HepG2 (cell line): ENCODE data around the gene MCMBP. TPM values are rescaled to one million over a fixed set of nuclear protein-coding genes. Genes with fewer than 3 reads are reported as not detected.
A peak's percentile ranks its signal among the peaks of the same experiment; 100 is the strongest.

Source experiments
- ATAC-seq: fragments of 200-7000 bp; cut with Tn5 transposase; 3 replicates; pipeline ENCODE4 v1.9.1; 2020; ENCODE audit warnings: mild to moderate bottlenecking, moderate library complexity
- BruUV-seq: library from RNA; stranded (reverse); fragments of 400-500 nt; replicated peaks from 2 replicates; lab custom pipeline; 2021; lab: Mats Ljungman, UMichigan
- CTCF ChIA-PET: fragments of 300-600 bp; formaldehyde crosslinking; extraction: SDS; loops from one replicate; lab custom pipeline; 2021; ENCODE audit warnings: low total read pairs, inconsistent platforms, low intra/inter-chr PET ratio; lab: Yijun Ruan, JAX
- POLR2A ChIA-PET: fragments of 350-600 bp; sonication (Branson Sonifier 250); formaldehyde crosslinking; loops from one replicate; lab custom pipeline; 2020; ENCODE audit warnings: antibody characterized with exemption, inconsistent platforms; lab: Yijun Ruan, JAX
- DNase-seq: peaks from one replicate; pipeline ENCODE4 v3.0.0-alpha.2; 2015; ENCODE audit warnings: low spot score
- FAIRE-seq: peaks from 3 replicates; lab custom pipeline; 2011; peaks lifted over from hg19 to GRCh38; lab: Jason Lieb, UNC
- H2AFZ ChIP-seq: one replicate; pipeline ENCODE4 v1.6.1; 2011; ENCODE audit warnings: low read length, inconsistent platforms
- H3K27ac ChIP-seq: fragments of 300-600 bp; 3 replicates; pipeline ENCODE4 v1.8.0; 2011; ENCODE audit warnings: mixed run types, mild to moderate bottlenecking, mixed read lengths, low read length, inconsistent platforms; ENCODE audit not compliant: insufficient read depth; ENCODE audit errors: extremely low read length
- H3K27me3 ChIP-seq, 2 experiments: fragments of 200-600 bp in 1 of 2; 2 replicates in 1 of 2; 3 replicates in 1 of 2; pipeline versions ENCODE4 v1.6.0 to v1.8.0; 2011; ENCODE audit warnings: low read length in 2 of 2, mild to moderate bottlenecking in 2 of 2, moderate library complexity in 2 of 2, inconsistent platforms in 1 of 2; ENCODE audit not compliant: insufficient read depth in 2 of 2, control insufficient read depth in 1 of 2
- H3K36me3 ChIP-seq, 2 experiments: fragments of 200-600 bp in 1 of 2; replicated peaks in 1 of 2; 2 replicates in 1 of 2; 3 replicates in 1 of 2; pipeline versions ENCODE4 v1.5.1 to v1.8.0; 2011; ENCODE audit warnings: low read length in 2 of 2, inconsistent platforms in 1 of 2; ENCODE audit not compliant: insufficient read depth in 2 of 2, control insufficient read depth in 1 of 2
- H3K4me1 ChIP-seq: 2 replicates; pipeline ENCODE4 v1.5.1; 2012; ENCODE audit warnings: low read length, inconsistent platforms; ENCODE audit not compliant: insufficient read depth
- H3K4me2 ChIP-seq: 2 replicates; pipeline ENCODE4 v1.6.0; 2011; ENCODE audit warnings: low read depth, low read length, inconsistent platforms
- H3K4me3 ChIP-seq, 3 experiments: fragments of 200-600 bp in 1 of 3; sonication (generic), shearing (Covaris generic) in 1 of 3; replicated peaks in 1 of 3; 2 replicates each; pipeline ENCODE4 v1.5.1; 2011 to 2016; ENCODE audit warnings: low read length in 3 of 3, inconsistent platforms in 2 of 3, low read depth in 2 of 3, mild to moderate bottlenecking in 2 of 3, control low read depth in 1 of 3, mixed read lengths in 1 of 3; ENCODE audit not compliant: insufficient read depth in 1 of 3
- H3K79me2 ChIP-seq: one replicate; pipeline ENCODE4 v1.6.1; 2011; ENCODE audit warnings: low read length, inconsistent platforms; ENCODE audit not compliant: insufficient read depth
- H3K9ac ChIP-seq: 2 replicates; pipeline ENCODE4 v1.6.0; 2011; ENCODE audit warnings: mild to moderate bottlenecking, low read depth, low read length, inconsistent platforms; ENCODE audit not compliant: insufficient read depth
- H3K9me3 ChIP-seq: 2 replicates; pipeline ENCODE4 v1.5.1; 2012; ENCODE audit warnings: mild to moderate bottlenecking, low read length
- H4K20me1 ChIP-seq: 2 replicates; pipeline ENCODE4 v1.6.0; 2011; ENCODE audit warnings: inconsistent platforms, mild to moderate bottlenecking, low read length, moderate library complexity; ENCODE audit not compliant: insufficient read depth
- FOXJ3 ChIP-seq: sonication (generic); formaldehyde crosslinking; IDR thresholded peaks from 2 replicates; pipeline ENCODE4 v1.4.0; 2020; ENCODE audit warnings: missing genetic modification reagents, mild to moderate bottlenecking, borderline replicate concordance
- IKZF1 ChIP-seq: fragments of 450-650 bp; IDR thresholded peaks from 2 replicates; pipeline ENCODE4 v1.7.1; 2016
- IRF2 ChIP-seq: IDR thresholded peaks from 2 replicates; pipeline ENCODE4 v1.6.1; 2018; ENCODE audit warnings: missing genetic modification reagents, missing compliant biosample characterization
- MBNL3 ChIP-seq: fragments of 250-450 bp; sonication (Bioruptor Pico); conservative IDR thresholded peaks from 2 replicates; pipeline ENCODE4 v1.8.0; 2022; ENCODE audit warnings: mild to moderate bottlenecking, inconsistent platforms
- MED8 ChIP-seq: sonication (generic); formaldehyde crosslinking; IDR thresholded peaks from 2 replicates; pipeline ENCODE4 v1.8.1; 2023; ENCODE audit warnings: mild to moderate bottlenecking, missing genetic modification reagents; ENCODE audit not compliant: insufficient replicate concordance
- RERE ChIP-seq: IDR thresholded peaks from 2 replicates; pipeline ENCODE4 v1.6.1; 2016; ENCODE audit warnings: low read depth, missing genetic modification reagents, missing compliant biosample characterization
- SNRNP70 ChIP-seq: fragments of 200-400 bp; formaldehyde crosslinking; IDR thresholded peaks from 2 replicates; pipeline ENCODE4 v1.6.1; 2017; ENCODE audit warnings: mild to moderate bottlenecking, low read depth, low read length, moderate library complexity
- SOX13 ChIP-seq, 3 experiments: fragments of 450-650 bp in 1 of 3; sonication (generic) in 1 of 3; formaldehyde crosslinking in 1 of 3; IDR thresholded peaks in 2 of 3; conservative IDR thresholded peaks in 1 of 3; 2 replicates each; pipeline versions ENCODE4 v1.5.0 to v1.6.1; 2016 to 2020; ENCODE audit warnings: antibody characterized with exemption in 1 of 3, mild to moderate bottlenecking in 1 of 3, missing compliant biosample characterization in 1 of 3, missing genetic modification reagents in 1 of 3, moderate library complexity in 1 of 3
- UBTF ChIP-seq: sonication (generic); formaldehyde crosslinking; IDR thresholded peaks from 2 replicates; pipeline ENCODE4 v1.4.0; 2020; ENCODE audit warnings: mild to moderate bottlenecking, missing genetic modification reagents
- ZBTB7A ChIP-seq: sonication (generic); formaldehyde crosslinking; IDR thresholded peaks from 2 replicates; pipeline ENCODE4 v1.8.0; 2022; ENCODE audit warnings: mild to moderate bottlenecking, missing genetic modification reagents
- ZNF333 ChIP-seq: sonication (generic); formaldehyde crosslinking; IDR thresholded peaks from 2 replicates; pipeline ENCODE4 v1.4.0; 2020; ENCODE audit warnings: mild to moderate bottlenecking, missing genetic modification reagents, borderline replicate concordance
- ZNF547 ChIP-seq: sonication (generic); formaldehyde crosslinking; IDR thresholded peaks from 2 replicates; pipeline ENCODE4 v1.5.1; 2020; ENCODE audit warnings: mild to moderate bottlenecking, missing genetic modification reagents
- ZNF557 ChIP-seq: sonication (generic); formaldehyde crosslinking; IDR thresholded peaks from 2 replicates; pipeline ENCODE4 v1.4.0; 2020; ENCODE audit warnings: missing genetic modification reagents
- ZNF883 ChIP-seq: sonication (generic); formaldehyde crosslinking; IDR thresholded peaks from 2 replicates; pipeline ENCODE4 v1.5.1; 2020; ENCODE audit warnings: mild to moderate bottlenecking, missing genetic modification reagents; ENCODE audit errors: not compliant biosample characterization
- WGBS: methylation state at CpG from one replicate; pipeline ENCODE4 v1.1.6; 2017; ENCODE audit warnings: low lambda C conversion rate; 5-methylcytosine and 5-hydroxymethylcytosine counted together
- in situ Hi-C: cut with HindIII; loops from 2 replicates; pipeline ENCODE4 v1.10.0; 2017; ENCODE audit warnings: low pct_unique_long_range_greater_than_20kb; ENCODE audit not compliant: extremely low pct_ligation_motif_present
- intact Hi-C: fragments of 100-400 bp; cut with micrococcal nuclease; formaldehyde crosslinking; loops from one replicate; pipeline ENCODE4 v1.10.0; 2022; ENCODE audit not compliant: unreplicated experiment
- polyA plus RNA-seq, 8 experiments: library from polyadenylated mRNA; depleted of rRNA in 3 of 8; stranded (reverse) in 7 of 8; unstranded in 1 of 8; fragments of >200 nt; fragmentation: Illumina TruSeq in 4 of 8; extraction: Trizol in 4 of 8; gene quantifications; 2 replicates each; pipeline versions ENCODE4 v1.2.1 to v1.2.3, GENCODE V29; 2011 to 2016; ENCODE audit warnings: low read depth in 4 of 8, missing spikeins in 1 of 8, mixed read lengths in 1 of 8; ENCODE audit not compliant: insufficient read depth in 1 of 8
- total RNA-seq, 5 experiments: library from RNA; depleted of rRNA; stranded (reverse); fragments of >200 nt; fragmentation: Illumina TruSeq; extraction: Trizol; gene quantifications; 2 replicates each; pipeline ENCODE4 v1.2.3, GENCODE V29; 2016; ENCODE audit warnings: low read depth in 1 of 5
- TF ChIP-seq, protein P1 (sequence below): sonication (generic); formaldehyde crosslinking; IDR thresholded peaks from 2 replicates; pipeline ENCODE4 v1.4.0; 2020; ENCODE audit warnings: missing genetic modification reagents, mild to moderate bottlenecking, borderline replicate concordance

MCMBP gene
- total and polyA plus RNA-seq, 2 of the 13 experiments (the other 11 are each of a cell fraction or from before 2014, with no cell fraction given), result 35.7 to 62.4 TPM

GRCh38 chr10:119896061-119896655, 23.5 kb upstream of the MCMBP start:
- Histone ChIP-seq H3K36me3 (peaks cover 9 to 18% of the 10 kb centered on the region in 2 experiments), H3K79me2 (peaks cover 77% of the 10 kb centered on the region), H3K4me1 (peaks cover 80% of the 10 kb centered on the region), H3K4me2 (peak overlapping the region; percentile 72), H3K27ac (peak overlapping the region; percentile 69), H4K20me1 (peaks cover 16% of the 10 kb centered on the region), H3K9ac (peak overlapping the region; percentile 56), H3K27me3 (no peaks in the 10 kb centered on the region; a peak in 1 of 5 replicates), H3K9me3 (no peaks in the 10 kb centered on the region), H2AFZ (no peak overlapping the region), H3K4me3 (peak overlapping the region; percentile 4 to 43 (median 17); a peak in 4 of 6 replicates)
- no TSS peak for BruUV-seq
- peak; percentile 83 for ATAC-seq
- DNase-seq, result peak; percentile 91
- POLR2A ChIA-PET, result interaction anchor here (1.9 to 3.0 kb wide), 2 partner anchors 24 to 170 kb away, joined by 7 to 21 read pairs; partner anchors contain the start of genes INPP5F and MCMBP
- CTCF ChIA-PET, result no interaction called here
- peak; percentile 80 for FAIRE-seq
- WGBS, result 3% methylated on average over 4 of the region's 4 CpGs
- intact Hi-C loops (no loop called here), in situ Hi-C loops (no loop called here)
- TF ChIP-seq SNRNP70 (no peak), ZBTB7A (CRISPR knock-in tag) (no peak), MED8 (CRISPR knock-in tag) (no peak), ZNF883 (CRISPR knock-in tag) (no peak), SOX13 (IDR thresholded peaks at IDR 0.05) (no peak), SOX13 (CRISPR knock-in tag; conservative IDR thresholded peaks at IDR 0.05 in 1 of 2, IDR thresholded peaks at IDR 0.05 in 1 of 2) (peak in 1 of 2 experiments; percentile 68; a peak in 2 of 4 replicates), UBTF (no peak), IKZF1 (no peak), IRF2 (CRISPR knock-in tag) (no peak), RERE (CRISPR knock-in tag) (peak; percentile 75), ZNF557 (CRISPR knock-in tag) (no peak), ZNF333 (CRISPR knock-in tag) (no peak), MBNL3 (CRISPR knock-in tag) (no peak), FOXJ3 (CRISPR knock-in tag) (peak; percentile 73; the same call in 1 of the 2 replicates), ZNF547 (CRISPR knock-in tag) (no peak)
- TF ChIP-seq, protein P1, sequence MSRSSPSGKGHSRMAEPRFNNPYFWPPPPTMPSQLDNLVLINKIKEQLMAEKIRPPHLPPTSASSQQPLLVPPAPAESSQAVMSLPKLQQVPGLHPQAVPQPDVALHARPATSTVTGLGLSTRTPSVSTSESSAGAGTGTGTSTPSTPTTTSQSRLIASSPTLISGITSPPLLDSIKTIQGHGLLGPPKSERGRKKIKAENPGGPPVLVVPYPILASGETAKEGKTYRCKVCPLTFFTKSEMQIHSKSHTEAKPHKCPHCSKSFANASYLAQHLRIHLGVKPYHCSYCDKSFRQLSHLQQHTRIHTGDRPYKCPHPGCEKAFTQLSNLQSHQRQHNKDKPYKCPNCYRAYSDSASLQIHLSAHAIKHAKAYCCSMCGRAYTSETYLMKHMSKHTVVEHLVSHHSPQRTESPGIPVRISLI (CRISPR knock-in tag), result no peak
